NCI-H2107 treated with DMSO at 0.1 percent for 48 hours (cell line): ENCODE measurements around the gene CMKLR1.

Experiments used
- DNase-seq: peaks from one replicate; lab custom pipeline; 2025; ENCODE audit not compliant: unreplicated experiment; lab: John Stamatoyannopoulos, UW

The CMKLR1 gene

GRCh38 chr12:108337235-108338223 is 1.6 kb downstream of the CMKLR1 start:
- DNase-seq = peak; percentile 6

GRCh38 chr12:108335349-108336119 is 3.6 kb downstream of the CMKLR1 start:
- DNase-seq = no peak

GRCh38 chr12:108333898-108334699 is 5.0 kb downstream of the CMKLR1 start:
- DNase-seq = no peak

GRCh38 chr12:108332791-108333382 is 6.2 kb downstream of the CMKLR1 start:
- DNase-seq = no peak

- DNase-seq = no peak
Measured at GRCh38 chr12:108328420-108328819, 10.7 kb downstream of the CMKLR1 start.

- DNase-seq = no peak
Measured at GRCh38 chr12:108327621-108328344, 11.3 kb downstream of the CMKLR1 start.

GRCh38 chr12:108326254-108326750 is 12.8 kb downstream of the CMKLR1 start:
- no peak for DNase-seq

- DNase-seq = no peak
Measured at GRCh38 chr12:108325549-108325948, 13.6 kb downstream of the CMKLR1 start.

- no peak for DNase-seq
Measured at GRCh38 chr12:108325018-108325358, 14.1 kb downstream of the CMKLR1 start.

GRCh38 chr12:108324351-108325017 is 14.6 kb downstream of the CMKLR1 start:
- no peak for DNase-seq

- no peak for DNase-seq
Measured at GRCh38 chr12:108323581-108323980, 15.5 kb downstream of the CMKLR1 start.

GRCh38 chr12:108322998-108323397 is 16.1 kb downstream of the CMKLR1 start:
- DNase-seq = no peak

GRCh38 chr12:108321688-108322087 is 17.4 kb downstream of the CMKLR1 start:
- DNase-seq = no peak

GRCh38 chr12:108320507-108321293 is 18.4 kb downstream of the CMKLR1 start:
- DNase-seq = no peak

GRCh38 chr12:108319277-108320234 is 19.6 kb downstream of the CMKLR1 start:
- DNase-seq = no peak

GRCh38 chr12:108318472-108319275 is 20.4 kb downstream of the CMKLR1 start:
- DNase-seq = no peak
